A549 (cell line): ENCODE data around the gene ATF6B. TPM values are rescaled to one million over a fixed set of nuclear protein-coding genes. Genes with fewer than 3 reads are reported as not detected.

Experiments used
- ATAC-seq, 2 experiments: fragments of 200-7000 bp in 1 of 2; fragments of >200 bp in 1 of 2; cut with Nextera tagmentation in 1 of 2; cut with Tn5 transposase in 1 of 2; 3 replicates each; pipeline versions ENCODE4 v1.8.0 to v1.9.1; 2018 to 2020; ENCODE audit warnings: mild to moderate bottlenecking in 1 of 2, moderate library complexity in 1 of 2
- CTCF ChIA-PET: fragments of 300-600 bp; sonication (Branson Sonifier 250); formaldehyde crosslinking; extraction: SDS; loops from one replicate; lab custom pipeline; 2021; ENCODE audit warnings: antibody characterized with exemption, inconsistent platforms; lab: Yijun Ruan, JAX
- POLR2A ChIA-PET: fragments of 350-600 bp; formaldehyde crosslinking; extraction: SDS; loops from one replicate; lab custom pipeline; 2021; ENCODE audit warnings: antibody characterized with exemption, inconsistent platforms; lab: Yijun Ruan, JAX
- DNase-seq, 2 experiments: peaks; one replicate each; pipeline versions ENCODE4 v3.0.0 to v3.0.0-alpha.2; 2011 to 2016; ENCODE audit warnings: low read depth in 1 of 2, low spot score in 1 of 2
- FAIRE-seq: peaks from 2 replicates; lab custom pipeline; 2011; peaks lifted over from hg19 to GRCh38; lab: Jason Lieb, UNC
- H3K27ac ChIP-seq, 2 experiments: fragments of >200 bp; sonication (Bioruptor Twin); formaldehyde crosslinking; 3 replicates each; pipeline ENCODE4 v1.5.1; 2016 to 2017
- H3K4me1 ChIP-seq: fragments of >200 bp; sonication (Bioruptor Twin); formaldehyde crosslinking; 3 replicates; pipeline ENCODE4 v1.6.1; 2016
- H3K4me2 ChIP-seq: fragments of >200 bp; sonication (Bioruptor Twin); formaldehyde crosslinking; 3 replicates; pipeline ENCODE4 v1.6.1; 2016
- H3K4me3 ChIP-seq: fragments of >200 bp; sonication (Bioruptor Twin); formaldehyde crosslinking; 3 replicates; pipeline ENCODE4 v1.5.1; 2016
- H3K9me3 ChIP-seq: fragments of >200 bp; sonication (Bioruptor Twin); formaldehyde crosslinking; 3 replicates; pipeline ENCODE4 v1.6.1; 2016
- CBX8 ChIP-seq: fragments of 200-600 bp; sonication (generic); IDR thresholded peaks from 2 replicates; pipeline ENCODE4 v1.6.1; 2016
- CHD2 ChIP-seq: fragments of 150-350 bp; IDR thresholded peaks from 2 replicates; pipeline ENCODE4 v1.6.1; 2014; ENCODE audit warnings: low read length; ENCODE audit not compliant: partially characterized antibody
- EHF ChIP-seq: fragments of 250-450 bp; sonication (Bioruptor Pico); IDR thresholded peaks from 2 replicates; pipeline ENCODE4 v1.5.0; 2020; ENCODE audit warnings: mild to moderate bottlenecking
- ESRRA ChIP-seq: fragments of 150-350 bp; IDR thresholded peaks from 2 replicates; pipeline ENCODE4 v1.6.1; 2014; ENCODE audit warnings: mild to moderate bottlenecking, low read length, borderline replicate concordance
- GATA3 ChIP-seq: IDR thresholded peaks from 2 replicates; pipeline ENCODE4 v1.6.1; 2012; ENCODE audit warnings: borderline replicate concordance
- HEYL ChIP-seq: fragments of 250-450 bp; sonication (Bioruptor Pico); IDR thresholded peaks from 2 replicates; pipeline ENCODE4 v1.8.0; 2021; ENCODE audit warnings: mild to moderate bottlenecking, moderate library complexity
- JUN ChIP-seq, 2 experiments: fragments of >200 bp; sonication (Bioruptor Twin); formaldehyde crosslinking; IDR thresholded peaks; 2 replicates in 1 of 2; 3 replicates in 1 of 2; pipeline ENCODE4 v1.6.1; 2016 to 2017
- MAZ ChIP-seq: fragments of 150-350 bp; IDR thresholded peaks from 2 replicates; pipeline ENCODE4 v1.6.1; 2014; ENCODE audit warnings: antibody characterized with exemption, low read depth, low read length, borderline replicate concordance
- MYC ChIP-seq: IDR thresholded peaks from 2 replicates; pipeline ENCODE4 v1.6.1; 2012; ENCODE audit warnings: mild to moderate bottlenecking, inconsistent platforms, low read length, improper control_type of control experiment, borderline replicate concordance
- PHF8 ChIP-seq: fragments of 200-600 bp; sonication (generic); IDR thresholded peaks from 2 replicates; pipeline ENCODE4 v1.6.1; 2016; ENCODE audit warnings: low read depth, mild to moderate bottlenecking, antibody characterized with exemption, moderate library complexity, borderline replicate concordance
- POLR2A ChIP-seq: IDR thresholded peaks from 2 replicates; pipeline ENCODE4 v1.6.1; 2012; ENCODE audit warnings: mild to moderate bottlenecking, low read length
- TFCP2L1 ChIP-seq: fragments of 250-450 bp; sonication (Bioruptor Pico); IDR thresholded peaks from 2 replicates; pipeline ENCODE4 v1.5.0; 2021; ENCODE audit warnings: mild to moderate bottlenecking
- WGBS: methylation state at CpG from one replicate; pipeline ENCODE4 v1.1.6; 2017; ENCODE audit errors: missing lambda C conversion rate; 5-methylcytosine and 5-hydroxymethylcytosine counted together
- polyA plus RNA-seq, 4 experiments: library from polyadenylated mRNA; depleted of rRNA in 3 of 4; stranded (reverse); fragments of >200 nt; fragmentation: RNase III in 1 of 4; extraction: RNeasy Plus Mini Kit Qiagen cat#74134 plus additional on column Dnase treatment in 1 of 4; gene quantifications; 2 replicates in 3 of 4; 3 replicates in 1 of 4; pipeline ENCODE4 v1.2.3, GENCODE V29; 2011 to 2017
- TF ChIP-seq, protein P1 (sequence below): fragments of 200-600 bp; sonication (generic); IDR thresholded peaks from 2 replicates; pipeline ENCODE4 v1.6.1; 2016; ENCODE audit warnings: antibody characterized with exemption, mild to moderate bottlenecking, moderate library complexity
- TF ChIP-seq, protein P2 (sequence below): fragments of 250-450 bp; sonication (Bioruptor Pico); IDR thresholded peaks from 2 replicates; pipeline ENCODE4 v1.5.0; 2020; ENCODE audit warnings: low read depth, mild to moderate bottlenecking, moderate library complexity

ATF6B gene
- polyA plus RNA-seq, 2 of the 4 experiments (the other 2 are of a cell fraction), result 19.3 to 29.0 TPM

DNA sequence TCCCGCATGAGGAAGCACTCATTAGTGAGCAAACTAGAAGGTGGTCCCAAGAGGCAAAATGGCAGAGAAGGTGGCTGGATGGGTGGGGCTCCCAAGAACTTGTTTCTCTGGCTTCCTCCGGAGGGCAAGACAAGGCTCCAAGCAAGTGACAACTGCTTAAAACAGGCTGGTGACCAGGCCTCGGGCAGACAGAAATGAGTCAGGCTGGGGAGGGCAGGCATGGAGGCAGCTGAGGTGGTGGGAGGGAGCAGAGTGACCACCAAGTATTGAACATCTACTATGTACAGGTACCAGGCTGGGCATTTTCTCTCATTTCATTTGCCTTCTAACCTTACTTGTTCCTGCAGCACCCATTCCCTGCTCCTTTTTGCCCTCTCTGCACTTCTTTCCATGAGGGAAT is 52.3 kb downstream of the ATF6B start (continued):
- TF ChIP-seq, protein P1, sequence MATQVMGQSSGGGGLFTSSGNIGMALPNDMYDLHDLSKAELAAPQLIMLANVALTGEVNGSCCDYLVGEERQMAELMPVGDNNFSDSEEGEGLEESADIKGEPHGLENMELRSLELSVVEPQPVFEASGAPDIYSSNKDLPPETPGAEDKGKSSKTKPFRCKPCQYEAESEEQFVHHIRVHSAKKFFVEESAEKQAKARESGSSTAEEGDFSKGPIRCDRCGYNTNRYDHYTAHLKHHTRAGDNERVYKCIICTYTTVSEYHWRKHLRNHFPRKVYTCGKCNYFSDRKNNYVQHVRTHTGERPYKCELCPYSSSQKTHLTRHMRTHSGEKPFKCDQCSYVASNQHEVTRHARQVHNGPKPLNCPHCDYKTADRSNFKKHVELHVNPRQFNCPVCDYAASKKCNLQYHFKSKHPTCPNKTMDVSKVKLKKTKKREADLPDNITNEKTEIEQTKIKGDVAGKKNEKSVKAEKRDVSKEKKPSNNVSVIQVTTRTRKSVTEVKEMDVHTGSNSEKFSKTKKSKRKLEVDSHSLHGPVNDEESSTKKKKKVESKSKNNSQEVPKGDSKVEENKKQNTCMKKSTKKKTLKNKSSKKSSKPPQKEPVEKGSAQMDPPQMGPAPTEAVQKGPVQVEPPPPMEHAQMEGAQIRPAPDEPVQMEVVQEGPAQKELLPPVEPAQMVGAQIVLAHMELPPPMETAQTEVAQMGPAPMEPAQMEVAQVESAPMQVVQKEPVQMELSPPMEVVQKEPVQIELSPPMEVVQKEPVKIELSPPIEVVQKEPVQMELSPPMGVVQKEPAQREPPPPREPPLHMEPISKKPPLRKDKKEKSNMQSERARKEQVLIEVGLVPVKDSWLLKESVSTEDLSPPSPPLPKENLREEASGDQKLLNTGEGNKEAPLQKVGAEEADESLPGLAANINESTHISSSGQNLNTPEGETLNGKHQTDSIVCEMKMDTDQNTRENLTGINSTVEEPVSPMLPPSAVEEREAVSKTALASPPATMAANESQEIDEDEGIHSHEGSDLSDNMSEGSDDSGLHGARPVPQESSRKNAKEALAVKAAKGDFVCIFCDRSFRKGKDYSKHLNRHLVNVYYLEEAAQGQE, result no peak
- TF ChIP-seq GATA3 (no peak), CBX8 (no peak)
- TF ChIP-seq, all 56 proteins: peak for 0

DNA sequence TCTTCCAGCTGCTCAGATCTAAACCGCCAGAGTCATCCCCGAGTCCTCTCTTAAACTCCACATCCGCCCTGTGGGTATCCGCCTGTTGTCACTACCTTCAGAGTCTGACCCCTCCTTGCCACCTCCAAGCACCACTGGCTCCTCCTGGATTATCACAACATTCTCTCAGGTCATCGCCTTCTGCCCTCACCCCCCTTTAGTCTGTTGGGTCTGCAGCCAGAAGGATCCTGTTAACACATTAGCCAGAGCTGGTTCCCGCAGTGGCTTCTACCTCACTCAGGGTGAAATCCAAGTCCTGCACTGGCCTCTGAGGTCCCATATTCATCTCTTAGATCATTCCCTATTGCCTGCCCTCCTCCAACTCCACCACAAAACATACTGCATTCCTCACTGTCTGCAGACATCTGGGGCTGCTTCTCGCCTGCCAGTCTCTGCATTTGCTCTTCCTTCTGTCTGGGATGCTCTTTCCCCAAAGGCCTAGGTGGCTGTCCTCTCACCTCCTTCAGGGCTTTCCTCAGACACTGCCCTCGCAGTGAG is 53.0 kb downstream of the ATF6B start:
- CTCF ChIA-PET, result interaction anchor here (1.6 kb wide), 1 partner anchor 13 kb away, joined by 4 read pairs; no protein-coding TSS in a partner anchor
- FAIRE-seq (no peak), ATAC-seq (no peak), DNase-seq (no peak)
- Histone ChIP-seq H3K9me3 (no peaks in the 10 kb centered on the region), H3K4me2 (no peak overlapping the region), H3K27ac (no peak overlapping the region), H3K4me3 (no peak overlapping the region), H3K4me1 (no peaks in the 10 kb centered on the region)
- POLR2A ChIA-PET, result no interaction called here
- 85% methylated on average over 8 of the region's 8 CpGs for WGBS
- TF ChIP-seq CBX8 (no peak), PHF8 (no peak), TFCP2L1 (CRISPR knock-in tag) (no peak), CHD2 (no peak), POLR2A (no peak), MAZ (no peak), JUN (IDR thresholded peaks at IDR 0.05) (no peak)
- TF ChIP-seq, protein P2, sequence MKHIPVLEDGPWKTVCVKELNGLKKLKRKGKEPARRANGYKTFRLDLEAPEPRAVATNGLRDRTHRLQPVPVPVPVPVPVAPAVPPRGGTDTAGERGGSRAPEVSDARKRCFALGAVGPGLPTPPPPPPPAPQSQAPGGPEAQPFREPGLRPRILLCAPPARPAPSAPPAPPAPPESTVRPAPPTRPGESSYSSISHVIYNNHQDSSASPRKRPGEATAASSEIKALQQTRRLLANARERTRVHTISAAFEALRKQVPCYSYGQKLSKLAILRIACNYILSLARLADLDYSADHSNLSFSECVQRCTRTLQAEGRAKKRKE, result no peak

DNA sequence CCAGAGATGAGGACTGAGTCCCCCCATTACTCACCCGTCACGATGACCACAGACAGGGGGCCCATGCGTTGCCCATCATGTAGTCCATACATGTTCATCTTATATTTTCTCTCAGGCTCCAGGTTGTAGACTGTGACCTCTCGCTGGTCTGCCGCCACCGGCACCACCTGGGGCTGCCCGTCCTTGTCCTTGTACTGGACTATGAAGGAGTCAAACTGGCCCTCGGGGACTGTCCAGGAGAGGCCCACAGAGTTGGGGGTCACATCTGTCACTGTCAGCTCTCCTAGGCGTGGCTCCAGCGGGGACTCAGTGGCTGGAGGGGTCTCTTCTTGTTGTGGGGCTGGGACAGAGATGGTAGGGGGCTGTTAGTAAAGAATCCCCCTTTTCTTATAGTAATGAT is 54.4 kb downstream of the ATF6B start:
- Histone ChIP-seq H3K27ac (no peak overlapping the region), H3K4me2 (no peak overlapping the region), H3K9me3 (no peaks in the 10 kb centered on the region), H3K4me1 (no peaks in the 10 kb centered on the region), H3K4me3 (no peak overlapping the region)
- no peak for DNase-seq
- CTCF ChIA-PET, result interaction anchor here (1.2 to 1.3 kb wide), 2 partner anchors 26 to 30 kb away, joined by 3 read pairs; no protein-coding TSS in a partner anchor
- TF ChIP-seq ESRRA (no peak), MYC (no peak), HEYL (no peak), EHF (no peak)
- TF ChIP-seq, protein P1, result no peak
- POLR2A ChIA-PET, result no interaction called here
- ATAC-seq, result no peak
- WGBS, result 63% methylated on average over 5 of the region's 10 CpGs
- no peak for FAIRE-seq
